ENCODE data around the gene TMEM62.
A peak's percentile ranks its signal among the peaks of the same experiment; 100 is the strongest.

TMEM62 gene

DNA sequence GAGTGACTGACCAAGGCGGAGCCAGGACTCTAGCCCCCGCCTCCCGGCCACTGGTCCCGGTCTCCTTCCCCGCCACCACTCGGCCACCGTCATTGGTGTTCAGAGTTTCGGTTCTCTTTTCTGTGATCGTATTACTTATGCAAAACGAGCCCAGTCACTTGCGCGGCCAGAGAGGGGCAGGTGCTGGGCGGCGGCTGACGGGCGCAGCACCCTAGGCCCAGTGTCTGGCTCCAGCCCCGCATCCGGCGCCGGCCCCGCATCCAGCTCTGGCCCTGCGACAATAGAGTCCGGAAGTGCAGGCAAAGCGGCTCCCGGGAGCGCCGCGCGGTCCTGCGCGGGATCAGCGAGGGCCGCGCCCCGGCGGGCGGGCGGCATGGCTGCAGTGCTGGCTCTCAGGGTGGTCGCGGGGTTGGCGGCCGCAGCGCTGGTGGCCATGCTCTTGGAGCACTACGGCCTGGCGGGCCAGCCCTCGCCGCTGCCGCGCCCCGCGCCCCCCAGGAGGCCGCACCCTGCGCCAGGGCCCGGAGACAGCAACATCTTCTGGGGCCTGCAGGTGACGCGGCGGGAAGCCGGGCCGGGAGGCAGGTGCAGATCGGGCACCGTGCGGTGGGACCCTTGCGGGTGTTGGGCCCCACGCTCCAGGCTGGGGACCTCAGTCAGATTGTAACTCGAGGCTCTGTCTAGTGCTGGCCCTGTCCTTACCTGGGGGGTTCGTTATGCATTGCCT, at the start of gene TMEM62:
TMEM62 (plus strand) TSS at position 157 of the 727 bp plus-strand sequence; CDS start at position 374, 217 bp downstream.
- DNase-seq: peak; percentile 38 to 47

DNA sequence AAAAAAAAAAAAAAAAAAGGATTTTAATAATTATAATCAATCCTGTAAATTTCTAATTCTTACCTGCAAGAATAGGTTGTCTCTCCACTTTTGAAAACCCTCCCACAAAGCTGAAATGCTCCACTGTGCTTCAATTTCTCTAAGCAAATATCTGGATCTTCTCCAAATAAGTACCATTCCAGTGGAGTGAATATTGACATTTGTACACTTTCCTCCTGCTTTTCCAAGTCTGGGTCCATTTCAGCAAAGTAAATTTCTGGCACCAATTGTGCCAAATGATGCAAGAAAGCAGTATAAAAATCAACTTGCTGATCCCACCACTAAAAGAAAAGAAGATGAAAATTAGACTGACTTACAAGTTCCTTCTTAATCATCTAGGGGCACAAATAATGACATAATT, 47.5 kb upstream of the TMEM62 start:
- DNase-seq: no peak

DNA sequence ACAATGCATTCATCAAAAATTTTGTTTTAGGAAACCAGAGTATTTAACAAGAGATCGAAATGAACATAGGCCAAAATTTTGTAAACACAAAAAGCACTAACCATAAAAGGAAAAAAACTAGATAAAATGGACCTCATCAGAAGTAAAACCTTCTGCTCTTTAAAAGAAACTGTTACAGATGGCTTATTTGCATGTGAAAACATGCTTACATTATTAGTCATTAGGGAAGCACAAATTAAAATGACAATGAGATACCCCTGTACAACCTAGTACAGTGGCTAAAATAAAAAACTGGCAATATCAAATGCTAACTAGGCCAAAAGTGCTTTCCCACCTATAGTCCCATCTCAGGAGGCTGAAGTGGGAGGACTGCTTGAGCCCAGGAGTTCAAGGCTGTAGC, 46.8 kb upstream of the TMEM62 start:
- DNase-seq: no peak

DNA sequence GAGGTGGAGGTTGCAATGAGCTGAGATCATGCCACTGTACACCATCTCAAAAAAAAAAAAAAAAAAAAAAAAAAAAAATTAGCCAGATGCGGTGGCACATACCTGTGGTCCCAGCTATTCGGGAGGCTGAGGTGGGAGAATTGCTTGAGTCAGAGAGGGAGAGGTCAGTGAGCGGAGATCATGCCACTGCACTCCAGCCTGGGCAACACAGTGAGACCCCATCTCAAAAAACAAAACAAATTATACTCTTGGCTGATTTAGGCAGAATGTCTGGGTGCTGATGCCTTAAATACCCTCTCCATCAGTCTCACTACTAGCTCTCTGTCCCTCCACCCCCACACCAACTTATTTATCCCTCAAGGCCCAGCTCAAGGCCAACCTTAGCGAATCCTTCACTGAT, 41.5 kb upstream of the TMEM62 start:
- DNase-seq: no peak

DNA sequence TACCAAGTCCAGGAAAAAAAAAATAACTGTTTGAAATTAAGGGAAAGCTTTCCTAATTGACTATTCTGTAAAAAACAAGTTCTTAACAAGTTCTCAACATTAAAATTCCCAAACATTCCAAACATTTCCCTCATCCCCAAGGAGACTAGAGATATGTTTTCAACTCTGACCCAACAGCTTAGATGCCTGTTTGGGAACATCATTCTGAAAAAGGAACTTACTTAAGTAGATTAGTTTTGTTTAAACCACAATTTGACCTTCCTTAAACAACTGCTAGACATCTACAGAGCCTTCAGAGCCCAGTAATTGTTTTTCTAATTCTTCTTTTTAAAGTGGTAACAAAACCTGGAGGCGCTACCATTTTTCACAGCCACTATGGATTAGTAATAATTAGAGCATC, 40.4 kb upstream of the TMEM62 start:
- no peak for DNase-seq

DNA sequence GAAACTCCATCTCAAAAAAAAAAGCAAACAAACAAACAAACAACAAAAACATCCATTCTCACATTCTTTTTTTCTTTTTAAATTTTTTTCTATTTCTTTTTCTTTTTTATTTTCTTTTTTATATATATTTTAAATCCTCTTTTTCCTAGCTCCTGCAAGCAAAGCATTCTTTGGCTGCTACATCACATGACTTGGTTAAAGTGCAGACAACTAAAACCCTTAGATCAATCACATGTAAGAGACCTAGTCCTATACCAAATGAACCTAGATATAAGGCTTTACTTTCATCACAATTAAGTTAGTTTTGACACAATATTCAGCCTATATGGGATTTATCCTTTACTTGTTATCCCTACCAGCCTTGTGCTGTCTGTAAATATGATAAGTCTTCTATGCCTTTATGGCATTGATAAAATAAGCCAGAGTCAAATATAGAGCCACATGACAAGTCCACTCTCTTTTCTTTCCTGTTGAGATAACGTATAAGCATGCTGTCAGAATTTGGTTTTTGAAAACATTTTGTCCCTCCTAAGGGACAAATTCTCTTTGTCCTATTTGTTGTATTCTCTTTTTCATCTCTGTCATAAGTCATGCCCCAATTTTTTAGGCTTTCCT, 38.9 kb upstream of the TMEM62 start:
- DNase-seq: no peak

DNA sequence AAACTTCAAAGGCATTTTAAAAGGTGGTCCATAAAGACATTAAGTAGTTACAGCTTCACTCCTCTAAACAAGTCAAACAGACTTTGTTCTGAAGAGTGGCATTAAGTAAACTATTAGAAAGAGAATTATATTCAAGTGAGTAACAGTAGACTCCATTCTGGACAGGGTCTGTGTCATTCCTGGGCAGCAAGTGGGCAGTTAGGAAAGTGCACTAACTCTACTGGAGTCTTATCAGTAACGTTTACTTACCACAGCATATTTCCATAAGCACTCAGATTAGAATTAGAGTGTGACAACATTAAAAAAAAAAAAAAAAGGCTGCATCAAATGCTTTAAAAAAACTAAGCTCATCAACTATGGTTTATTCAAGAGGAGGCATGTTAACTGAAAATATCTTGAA, 38.1 kb upstream of the TMEM62 start:
- DNase-seq: no peak

DNA sequence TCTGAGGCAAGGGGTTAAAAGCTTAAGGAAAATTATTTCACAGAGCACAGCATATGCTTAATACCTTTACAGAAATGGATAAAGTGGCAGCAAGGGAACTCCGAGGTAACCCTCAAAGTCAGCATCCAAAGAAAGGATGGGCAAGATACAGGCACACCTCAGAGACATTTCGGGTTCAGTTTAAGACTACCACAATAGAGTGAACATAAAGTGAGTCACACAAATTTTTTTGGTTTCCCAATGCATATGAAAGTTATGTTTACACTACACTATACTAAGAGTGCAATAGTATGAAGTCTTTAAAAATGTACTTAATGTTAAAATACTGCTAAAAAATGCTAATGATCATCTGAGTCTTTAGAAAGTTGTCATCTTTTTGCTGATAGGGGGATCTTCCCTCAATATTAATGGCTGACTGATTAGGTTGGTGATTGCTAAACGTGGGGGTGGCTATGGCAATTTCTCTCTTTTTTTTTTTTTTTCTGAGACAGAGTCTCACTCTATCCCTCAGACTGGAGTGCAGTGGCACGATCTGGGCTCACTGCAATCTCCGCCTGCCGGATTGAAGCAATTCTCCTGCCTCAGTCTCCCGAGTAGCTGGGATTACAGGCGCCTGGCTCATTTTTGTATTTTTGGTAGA, 37.6 kb upstream of the TMEM62 start:
- DNase-seq: no peak

DNA sequence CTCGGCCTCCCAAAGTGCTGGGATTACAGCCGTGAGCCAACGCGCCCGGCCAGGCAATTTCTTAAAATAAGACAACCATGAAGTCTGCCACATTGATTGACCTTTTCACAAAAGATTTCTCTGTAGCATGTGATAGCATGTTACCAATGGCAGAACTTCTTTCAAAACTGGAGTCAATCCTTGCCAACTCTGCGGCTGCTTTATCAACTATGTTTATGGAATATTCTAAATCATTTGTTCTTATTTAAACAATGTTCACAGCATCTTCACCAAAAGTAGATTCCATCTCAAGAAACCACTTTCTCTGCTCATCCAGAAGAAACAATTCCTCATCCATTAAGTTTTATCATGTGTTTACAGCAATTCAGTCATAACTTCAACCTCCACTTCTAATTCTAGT, 37.0 kb upstream of the TMEM62 start:
- no peak for DNase-seq

DNA sequence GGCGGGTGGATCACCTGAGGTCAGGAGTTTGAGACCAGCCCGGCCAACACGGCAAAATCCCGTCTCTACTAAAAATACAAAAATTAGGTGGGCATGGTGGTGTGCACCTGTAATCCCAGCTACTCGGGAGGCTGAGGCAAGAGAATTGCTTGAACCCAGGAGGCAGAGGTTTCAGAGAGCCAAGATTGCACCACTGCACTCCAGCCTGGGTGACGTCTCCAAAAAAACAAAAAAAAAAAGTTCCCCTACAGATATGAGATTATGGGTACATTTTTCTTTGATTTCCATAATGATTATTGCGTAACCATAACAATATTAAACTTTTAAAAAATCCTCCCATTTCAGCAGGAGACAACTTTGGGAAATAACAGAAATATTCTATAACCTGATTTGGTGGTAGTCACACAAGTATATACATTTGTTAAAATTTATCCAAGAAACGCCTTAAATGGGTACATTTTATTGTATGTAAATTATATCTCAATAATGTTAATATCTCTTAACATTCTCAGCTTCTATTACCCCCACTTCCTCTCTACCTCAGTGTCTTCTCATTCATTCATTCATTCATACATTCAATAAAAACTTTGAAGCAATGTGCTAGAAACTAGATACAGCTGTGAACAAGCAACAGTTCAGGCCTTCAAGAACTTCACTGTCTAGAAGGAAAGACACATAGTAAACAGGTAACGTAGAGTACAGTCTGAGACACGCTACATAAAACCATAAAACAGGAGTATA, 34.1 kb upstream of the TMEM62 start:
- DNase-seq: no peak

DNA sequence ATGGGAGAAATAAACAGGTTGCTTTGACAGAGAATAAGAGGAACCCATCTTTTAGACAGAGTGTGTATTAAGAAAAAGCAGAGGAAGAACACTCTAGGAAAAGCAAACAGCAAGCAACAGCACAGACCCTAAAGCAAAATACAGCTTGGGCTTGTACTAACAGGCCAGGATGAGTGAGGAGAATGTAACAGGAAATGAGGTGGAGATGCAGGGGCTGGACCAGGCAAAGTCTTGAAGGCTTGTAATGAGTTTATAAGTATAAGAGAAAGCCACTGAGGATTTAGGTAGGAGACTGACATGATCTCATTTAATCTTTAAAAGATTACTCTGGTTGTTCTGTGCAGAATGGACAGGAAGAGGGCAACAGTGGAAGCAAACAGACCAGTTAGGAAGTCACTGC, 32.4 kb upstream of the TMEM62 start:
- DNase-seq: no peak

DNA sequence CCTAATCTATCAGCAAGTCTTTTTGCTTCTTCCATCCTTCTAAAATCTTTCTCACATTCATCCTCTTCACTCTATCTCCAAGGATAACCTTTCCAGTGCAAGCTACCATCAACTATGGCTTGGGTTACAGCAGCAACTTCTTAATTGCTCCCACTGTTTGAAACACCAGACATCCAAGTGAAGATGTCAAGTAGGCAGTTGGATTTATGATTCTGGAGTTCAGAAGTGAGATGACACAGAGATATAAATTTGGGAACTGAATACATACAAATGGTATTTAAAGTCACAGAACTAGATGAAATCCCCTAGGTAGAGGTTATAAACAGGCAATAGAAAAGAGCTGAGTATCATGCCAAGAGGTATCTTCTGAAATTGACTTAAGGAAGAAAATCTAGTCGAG, 31.2 kb upstream of the TMEM62 start:
- no peak for DNase-seq

DNA sequence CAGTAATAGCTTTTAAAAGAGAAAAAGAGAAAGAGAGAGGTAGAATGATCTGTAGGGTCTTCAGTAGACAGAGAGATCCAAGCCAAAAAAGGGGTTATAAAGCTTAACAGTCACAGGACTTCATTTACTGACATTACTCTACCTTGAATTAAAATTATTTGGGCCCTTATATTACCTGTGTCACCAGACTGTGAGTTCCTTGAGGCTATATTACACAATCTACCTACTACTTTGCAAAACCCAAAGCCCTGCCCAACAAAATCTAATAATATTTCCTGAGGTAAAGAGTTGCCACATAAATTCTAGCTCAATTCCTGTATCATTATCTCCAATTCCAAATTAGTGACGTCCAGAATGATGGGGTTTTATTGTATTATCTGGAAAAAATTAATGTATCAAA, 29.5 kb upstream of the TMEM62 start:
- no peak for DNase-seq

DNA sequence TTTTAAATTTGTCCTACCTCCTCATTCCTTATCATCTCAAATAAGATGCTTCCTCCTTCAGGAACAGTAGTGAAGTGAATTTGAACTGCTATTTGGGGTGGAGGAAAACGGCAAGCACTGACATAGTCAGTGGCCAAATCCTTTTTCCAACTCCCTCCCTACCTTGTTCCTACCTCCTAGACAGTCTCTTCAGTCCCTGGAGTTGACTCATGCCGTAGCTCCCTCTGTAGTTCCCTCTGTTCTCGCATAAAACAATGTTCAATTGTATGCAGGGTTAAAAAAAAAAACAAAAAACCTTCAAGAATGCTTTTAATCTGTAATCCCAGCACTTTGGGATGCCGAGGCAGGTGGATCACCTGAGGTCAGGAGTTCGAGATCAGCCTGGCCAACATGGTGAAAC, 29.0 kb upstream of the TMEM62 start:
- no peak for DNase-seq

DNA sequence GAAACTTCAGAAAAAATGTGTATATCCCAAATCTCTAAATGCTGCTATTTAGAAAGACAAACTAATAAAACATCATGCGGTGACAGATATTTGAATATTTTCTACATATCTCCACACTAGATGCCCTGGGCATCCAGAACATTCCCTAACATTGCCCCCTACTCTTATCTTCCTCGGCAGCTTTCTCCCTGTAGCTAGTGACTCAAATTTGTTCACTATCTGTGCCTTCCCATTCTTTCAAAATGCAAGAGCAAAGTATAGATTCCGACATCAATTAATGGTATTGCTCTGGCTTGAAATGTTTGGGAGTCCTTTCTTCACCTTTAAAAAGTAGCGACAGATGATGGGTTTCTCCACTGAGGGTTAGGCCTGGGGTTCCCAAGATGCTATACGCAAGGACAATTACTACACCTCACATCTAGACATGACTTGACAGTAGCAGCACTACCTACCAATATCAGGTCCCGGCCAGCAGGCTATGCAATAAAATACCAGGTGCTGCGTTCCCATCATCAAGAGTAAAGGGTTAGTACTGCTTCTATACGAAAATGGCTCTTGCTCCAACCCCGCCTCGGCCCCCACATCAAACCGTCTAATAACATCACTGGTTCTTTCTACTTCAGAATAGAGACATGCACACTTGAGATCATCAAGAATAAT, 28.2 kb upstream of the TMEM62 start:
- DNase-seq: peak in 1 of 2 donors; percentile 18

DNA sequence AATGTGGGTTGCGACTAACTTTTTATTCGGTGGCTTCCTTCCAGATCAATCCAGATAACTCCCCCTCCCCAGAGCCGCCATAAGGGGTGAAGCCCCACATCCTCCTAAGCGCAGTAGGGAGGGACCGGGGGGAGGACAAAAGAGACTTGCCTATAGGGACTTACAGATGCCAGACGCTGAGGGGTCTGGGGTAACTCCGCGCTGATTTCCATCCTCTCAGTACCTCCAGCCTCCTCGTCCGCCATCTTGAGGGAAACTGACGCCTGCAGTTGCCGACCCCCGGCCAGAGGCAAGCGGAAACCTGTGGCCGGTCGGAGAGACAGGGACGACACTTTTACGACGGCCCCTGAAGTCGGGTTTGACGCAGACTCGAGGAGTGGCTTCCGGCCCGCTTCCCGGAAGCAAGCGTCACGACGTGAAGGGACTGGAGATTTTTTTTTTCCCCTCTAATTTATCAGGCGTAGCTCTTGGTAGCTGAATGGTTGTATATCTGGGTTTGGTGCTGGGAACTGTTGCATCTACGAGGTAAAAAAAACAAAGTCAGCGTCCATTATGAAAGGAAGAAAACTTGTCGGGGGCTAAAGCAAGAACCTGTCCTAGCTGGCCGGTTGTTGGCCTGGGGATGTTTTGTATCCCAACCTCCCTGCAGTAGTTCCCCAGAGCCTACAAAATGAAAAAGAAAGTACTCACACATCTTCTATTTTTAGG, 27.5 kb upstream of the TMEM62 start, which contains the start of gene UBR1:
UBR1 (minus strand) TSS at position 261 of the 708 bp plus-strand sequence; CDS start at position 245, 16 bp downstream.
- peak; percentile 87 to 90 for DNase-seq

DNA sequence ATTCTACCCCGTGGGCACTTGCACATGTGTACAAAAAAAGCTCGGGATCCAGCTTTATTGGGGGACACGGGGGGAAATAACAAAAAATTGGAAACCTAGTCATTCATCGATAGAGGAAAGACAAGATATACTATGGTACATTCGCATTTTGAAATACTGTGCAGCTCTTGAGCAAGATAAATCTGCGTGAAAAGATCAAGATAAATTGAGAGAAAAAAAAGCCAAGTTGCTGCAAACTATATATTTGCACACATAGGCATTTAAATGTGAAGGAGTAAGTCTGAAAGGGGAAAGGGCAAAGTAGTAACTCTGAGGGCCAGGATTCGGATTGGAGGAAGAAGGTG, 26.9 kb upstream of the TMEM62 start:
- DNase-seq: no peak

DNA sequence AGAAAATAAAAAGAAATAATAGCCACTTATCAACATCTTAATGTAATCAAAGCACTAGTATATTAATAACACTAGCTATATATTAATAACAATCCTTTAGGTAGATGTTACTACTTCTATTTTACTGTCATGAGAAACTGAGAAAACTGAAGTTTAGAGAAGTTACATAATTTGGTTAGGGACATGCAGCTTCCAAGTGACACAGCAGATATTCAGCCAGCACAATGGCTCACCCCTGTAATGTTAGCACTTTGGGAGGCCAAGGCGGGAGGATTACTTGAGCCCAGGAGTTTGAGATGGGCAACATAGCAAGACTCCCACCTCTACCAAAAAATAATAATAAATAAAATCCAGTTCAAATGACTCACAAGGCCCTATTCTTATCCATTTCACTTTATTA, 25.6 kb upstream of the TMEM62 start:
- no peak for DNase-seq

DNA sequence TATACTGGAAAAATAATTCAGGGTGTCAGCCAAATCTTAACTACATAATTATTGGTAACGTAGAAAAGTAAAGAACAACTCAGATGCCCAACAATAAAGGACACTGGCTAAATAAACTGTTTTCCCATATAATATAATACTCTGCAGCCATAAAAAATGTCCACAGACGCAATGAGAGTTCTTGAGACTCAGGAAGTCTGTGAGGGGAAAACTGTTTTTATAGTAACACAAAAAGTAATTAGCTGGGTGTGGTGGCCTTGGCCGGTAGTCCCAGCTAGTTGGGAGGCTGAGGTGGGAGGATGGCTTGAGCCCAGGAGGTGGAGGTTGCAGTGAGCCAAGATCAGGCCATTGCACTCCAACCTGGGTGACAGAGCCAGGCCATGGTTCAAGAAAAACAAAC, 22.0 kb upstream of the TMEM62 start:
- no peak for DNase-seq

DNA sequence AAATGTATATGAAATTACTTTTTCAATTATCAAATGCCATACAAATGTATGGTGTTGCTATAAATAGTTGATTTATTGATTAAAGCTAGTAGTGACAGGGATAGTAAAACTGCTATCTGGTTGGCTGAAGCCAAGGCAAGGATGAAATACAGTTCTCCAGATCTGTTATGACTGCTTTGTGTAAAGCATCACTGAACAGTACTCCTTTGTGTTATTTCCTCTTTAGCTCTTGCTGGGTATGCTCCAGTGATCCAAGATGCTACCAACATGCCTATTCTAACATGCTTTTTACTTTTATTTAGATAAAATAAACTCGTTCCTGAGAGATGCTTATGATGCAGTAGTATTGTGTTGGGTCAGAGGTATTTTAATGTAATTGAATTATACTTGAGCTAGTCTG, 15.1 kb upstream of the TMEM62 start:
- no peak for DNase-seq

DNA sequence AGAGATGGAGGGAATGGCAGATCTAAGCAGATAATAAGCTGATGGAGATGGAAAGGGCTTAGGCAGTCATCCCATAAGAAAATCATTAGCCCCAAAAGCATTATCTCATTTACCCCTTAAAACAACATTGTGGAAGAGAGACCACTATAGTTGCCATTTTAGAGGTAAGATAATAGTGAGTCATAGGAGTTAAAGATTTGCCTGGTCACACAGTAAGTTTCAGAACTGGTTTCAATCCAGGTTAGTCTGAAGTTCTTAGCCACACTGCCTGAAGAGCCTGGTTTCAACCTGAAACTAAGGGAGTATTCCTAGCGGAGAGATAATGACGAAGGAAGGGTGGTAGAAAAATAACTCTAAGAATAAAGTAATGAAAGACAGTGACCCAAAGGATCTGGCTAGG, 14.6 kb upstream of the TMEM62 start:
- no peak for DNase-seq

DNA sequence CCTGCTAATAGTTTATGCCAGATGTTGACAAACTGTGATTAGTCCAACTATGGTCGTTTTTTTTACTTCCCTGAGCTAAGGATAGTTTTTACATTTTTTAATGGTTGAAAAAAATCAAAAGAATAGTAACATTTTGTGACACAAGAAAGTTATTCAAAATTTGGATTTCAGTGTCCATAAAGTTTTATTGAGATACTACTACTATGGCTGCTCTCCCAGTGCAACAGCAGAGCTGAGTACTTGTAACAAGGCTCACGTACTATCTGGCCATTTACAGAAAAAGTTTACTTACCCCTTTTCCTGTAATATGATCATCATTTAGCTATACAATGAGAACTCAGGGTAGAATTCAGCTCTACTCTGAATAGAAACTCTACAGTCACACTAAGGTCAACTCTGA, 11.5 kb upstream of the TMEM62 start:
- DNase-seq: no peak
